Hepatocyte (in vitro differentiated cells): ENCODE measurements around the gene SSTR4. TPM values are rescaled to one million over a fixed set of nuclear protein-coding genes. Genes with fewer than 3 reads are reported as not detected.

Experiments used
- DNase-seq: peaks from one replicate; pipeline ENCODE4 v3.0.0-alpha.2; 2016; ENCODE audit warnings: low spot score
- H2AFZ ChIP-seq: fragments of 200-600 bp; sonication (generic); 2 replicates; pipeline ENCODE4 v1.6.0; 2016; ENCODE audit warnings: antibody characterized with exemption, mild to moderate bottlenecking
- H3K27ac ChIP-seq: fragments of 200-600 bp; sonication (generic); 2 replicates; pipeline ENCODE4 v1.5.1; 2016; ENCODE audit warnings: mild to moderate bottlenecking
- H3K27me3 ChIP-seq: fragments of 200-600 bp; sonication (generic); 2 replicates; pipeline ENCODE4 v1.6.1; 2016
- H3K36me3 ChIP-seq: fragments of 200-600 bp; sonication (generic); replicated peaks from 2 replicates; pipeline ENCODE4 v1.5.1; 2016; ENCODE audit warnings: low read depth; ENCODE audit not compliant: insufficient read depth
- H3K4me1 ChIP-seq: fragments of 200-600 bp; sonication (generic); 2 replicates; pipeline ENCODE4 v1.5.1; 2016; ENCODE audit warnings: mild to moderate bottlenecking, moderate library complexity; ENCODE audit not compliant: insufficient read depth
- H3K4me2 ChIP-seq: fragments of 200-600 bp; sonication (generic); 2 replicates; pipeline ENCODE4 v1.6.0; 2016
- H3K4me3 ChIP-seq: fragments of 200-600 bp; sonication (generic); 2 replicates; pipeline ENCODE4 v1.5.1; 2016; ENCODE audit warnings: mild to moderate bottlenecking
- H3K79me2 ChIP-seq: fragments of 200-600 bp; sonication (generic); 2 replicates; pipeline ENCODE4 v1.6.0; 2017; ENCODE audit warnings: mild to moderate bottlenecking
- H3K9me2 ChIP-seq: fragments of 200-600 bp; sonication (generic); replicated peaks from 2 replicates; pipeline ENCODE4 v1.6.0; 2017; ENCODE audit warnings: mild to moderate bottlenecking; ENCODE audit not compliant: insufficient read depth
- H3K9me3 ChIP-seq: fragments of 200-600 bp; sonication (generic); 2 replicates; pipeline ENCODE4 v1.5.1; 2016; ENCODE audit warnings: low read depth, mild to moderate bottlenecking
- H4K20me1 ChIP-seq: fragments of 200-600 bp; sonication (generic); 2 replicates; pipeline ENCODE4 v1.6.0; 2016; ENCODE audit warnings: mild to moderate bottlenecking; ENCODE audit not compliant: insufficient read depth, poor library complexity, severe bottlenecking
- CTCF ChIP-seq: fragments of 200-600 bp; sonication (generic); IDR thresholded peaks from 2 replicates; pipeline ENCODE4 v1.5.1; 2016; ENCODE audit warnings: antibody characterized with exemption, mild to moderate bottlenecking; ENCODE audit not compliant: poor library complexity
- EZH2 ChIP-seq: fragments of 200-600 bp; sonication (generic); IDR thresholded peaks from 2 replicates; pipeline ENCODE4 v1.6.1; 2016; ENCODE audit warnings: antibody characterized with exemption, mild to moderate bottlenecking, borderline replicate concordance
- EZH2phosphoT487 ChIP-seq: fragments of 200-600 bp; sonication (generic); IDR thresholded peaks from one replicate; pipeline ENCODE4 v1.6.1; 2018; ENCODE audit warnings: antibody characterized with exemption, mild to moderate bottlenecking, low read depth, moderate library complexity; ENCODE audit not compliant: unreplicated experiment, severe bottlenecking
- WGBS: methylation state at CpG from one replicate; pipeline ENCODE4 v1.1.6; 2016; ENCODE audit warnings: low lambda C conversion rate; ENCODE audit errors: missing lambda C conversion rate; 5-methylcytosine and 5-hydroxymethylcytosine counted together
- polyA plus RNA-seq: library from polyadenylated mRNA; unstranded; fragments of >200 nt; fragmentation: Nextera tagmentation; extraction: Ambion mirVana; gene quantifications from 2 replicates; pipeline ENCODE4 v1.2.1, GENCODE V29; 2016
- total RNA-seq: library from RNA; depleted of rRNA; stranded (reverse); fragments of >200 nt; gene quantifications from 2 replicates; pipeline ENCODE4 v1.2.3, GENCODE V29; 2014

SSTR4 gene
- total and polyA plus RNA-seq, 2 experiments from 2014 or later = 0.53 TPM; not detected in 1

DNA sequence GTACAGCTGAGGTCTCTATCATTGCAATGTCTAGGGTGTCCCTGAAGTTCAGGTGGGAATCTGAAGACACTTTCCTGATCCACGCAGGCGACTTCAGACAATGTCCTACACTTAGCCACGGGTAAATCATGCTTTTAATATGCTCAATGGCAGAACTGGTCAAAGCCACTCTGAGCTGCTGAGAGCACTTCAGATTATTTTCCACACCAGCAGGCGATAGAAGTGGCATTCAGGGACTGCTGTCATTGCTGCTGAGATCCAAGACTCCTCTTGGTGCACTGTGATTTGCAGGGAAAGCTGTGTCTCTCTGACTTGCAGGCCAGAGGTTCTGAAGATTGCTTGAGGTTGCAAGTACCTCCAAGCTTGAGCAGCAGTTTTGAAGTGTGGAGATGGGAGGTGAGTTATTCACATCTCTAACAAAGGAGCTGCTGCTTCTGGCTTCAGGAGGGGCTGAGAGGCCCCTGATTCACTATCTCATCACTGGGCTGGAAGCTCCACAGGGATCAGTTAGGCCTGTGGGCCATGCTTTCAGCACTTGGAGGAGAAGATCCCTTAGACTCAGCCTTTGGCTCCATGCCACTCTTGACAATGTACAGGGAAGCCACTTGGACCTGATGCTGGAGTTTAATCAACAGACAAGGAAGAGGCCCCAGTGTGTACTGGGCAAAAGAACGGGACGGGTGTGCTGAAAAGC, 2.9 kb upstream of the SSTR4 start:
- Histone ChIP-seq H3K9me2 (no peaks in the 10 kb centered on the region), H4K20me1 (no peaks in the 10 kb centered on the region), H2AFZ (no peak overlapping the region), H3K79me2 (no peaks in the 10 kb centered on the region), H3K4me3 (no peak overlapping the region), H3K9me3 (no peaks in the 10 kb centered on the region), H3K4me2 (no peak overlapping the region), H3K27me3 (peaks cover 34% of the 10 kb centered on the region), H3K36me3 (no peaks in the 10 kb centered on the region), H3K27ac (no peak overlapping the region), H3K4me1 (peaks cover 3% of the 10 kb centered on the region)
- WGBS = 81% methylated on average over 6 of the region's 6 CpGs
- TF ChIP-seq CTCF (no peak), EZH2phosphoT487 (no peak), EZH2 (no peak)
- DNase-seq = no peak

DNA sequence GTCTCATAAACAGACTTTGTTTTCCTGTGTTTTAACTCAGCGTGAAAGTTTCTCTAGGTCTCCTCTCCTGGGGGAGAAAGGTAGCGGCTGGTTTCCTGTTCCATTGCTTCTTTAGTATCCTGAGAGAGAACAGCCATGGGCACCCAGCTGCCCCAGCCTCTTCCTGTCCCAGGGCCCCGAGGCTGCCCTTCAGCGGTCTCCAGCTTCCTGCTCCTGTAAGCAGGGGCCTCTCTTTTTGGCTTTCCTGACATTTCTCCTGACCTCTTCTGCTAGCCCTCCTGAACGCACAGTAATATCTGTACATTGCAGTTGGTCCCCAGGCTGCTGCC, 2.4 kb upstream of the SSTR4 start:
- no peak overlapping the region for H3K4me3 ChIP-seq
- H3K36me3 ChIP-seq = no peaks in the 10 kb centered on the region
- H3K27me3 ChIP-seq = peaks cover 38% of the 10 kb centered on the region
- no peaks in the 10 kb centered on the region for H3K9me3 ChIP-seq
- no peaks in the 10 kb centered on the region for H3K9me2 ChIP-seq
- H3K4me1 ChIP-seq = peaks cover 3% of the 10 kb centered on the region
- no peaks in the 10 kb centered on the region for H4K20me1 ChIP-seq
- no peak for TF ChIP-seq CTCF
- TF ChIP-seq EZH2phosphoT487 = no peak
- no peak for TF ChIP-seq EZH2
- 84% methylated on average over 5 of the region's 5 CpGs for WGBS
- no peak overlapping the region for H2AFZ ChIP-seq
- no peak overlapping the region for H3K27ac ChIP-seq
- DNase-seq = no peak
- H3K79me2 ChIP-seq = no peaks in the 10 kb centered on the region
- no peak overlapping the region for H3K4me2 ChIP-seq

DNA sequence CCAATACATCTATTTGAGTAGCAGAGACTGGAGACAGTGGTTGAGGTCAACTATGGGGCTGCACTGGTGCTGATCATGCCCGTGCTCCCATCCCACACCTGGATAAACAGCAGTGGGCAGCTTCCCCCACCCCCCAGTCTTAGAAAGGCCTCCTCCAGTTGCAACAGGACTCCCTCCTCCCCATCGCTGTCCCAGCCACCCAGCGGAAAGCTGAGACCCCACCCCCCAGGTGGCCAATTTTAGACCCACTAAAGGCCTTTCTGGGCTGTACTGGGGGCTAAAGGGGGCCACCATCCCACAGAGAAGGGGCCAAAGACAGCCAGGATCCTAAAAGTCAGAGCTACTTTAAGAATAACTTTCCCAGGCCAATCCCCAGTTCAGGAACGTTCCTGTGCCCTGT, 1.2 kb upstream of the SSTR4 start:
- no peaks in the 10 kb centered on the region for H4K20me1 ChIP-seq
- H3K4me2 ChIP-seq = no peak overlapping the region
- H3K79me2 ChIP-seq = no peaks in the 10 kb centered on the region
- TF ChIP-seq EZH2 = no peak
- no peak for TF ChIP-seq EZH2phosphoT487
- no peak for TF ChIP-seq CTCF
- WGBS = 95% methylated on average over 4 of the region's 4 CpGs
- H3K9me3 ChIP-seq = no peaks in the 10 kb centered on the region
- H3K4me3 ChIP-seq = no peak overlapping the region
- peaks cover 3% of the 10 kb centered on the region for H3K4me1 ChIP-seq
- no peaks in the 10 kb centered on the region for H3K36me3 ChIP-seq
- peaks cover 43% of the 10 kb centered on the region for H3K27me3 ChIP-seq
- no peak for DNase-seq
- H3K9me2 ChIP-seq = no peaks in the 10 kb centered on the region
- H2AFZ ChIP-seq = no peak overlapping the region
- H3K27ac ChIP-seq = no peak overlapping the region

GRCh38 chr20:23035731-23036130, 619 bp downstream of the SSTR4 start:
- peak overlapping the region; percentile 78 for H3K4me2 ChIP-seq
- H3K79me2 ChIP-seq = no peaks in the 10 kb centered on the region
- H3K4me3 ChIP-seq = no peak overlapping the region
- no peak for TF ChIP-seq CTCF
- no peak for TF ChIP-seq EZH2
- no peak for TF ChIP-seq EZH2phosphoT487
- WGBS = 92% methylated on average over 31 of the region's 41 CpGs
- H3K36me3 ChIP-seq = no peaks in the 10 kb centered on the region
- H3K9me2 ChIP-seq = no peaks in the 10 kb centered on the region
- no peaks in the 10 kb centered on the region for H3K9me3 ChIP-seq
- H3K4me1 ChIP-seq = peaks cover 3% of the 10 kb centered on the region
- no peak overlapping the region for H2AFZ ChIP-seq
- no peak for DNase-seq
- peaks cover 48% of the 10 kb centered on the region for H3K27me3 ChIP-seq
- no peak overlapping the region for H3K27ac ChIP-seq
- no peaks in the 10 kb centered on the region for H4K20me1 ChIP-seq
